ENCODE data around the gene PREB. TPM values are rescaled to one million over a fixed set of nuclear protein-coding genes. Genes with fewer than 3 reads are reported as not detected.

PREB gene
- polyA plus RNA-seq, 3 donors = 70.0 to 78.2 (median 71.7) TPM

DNA sequence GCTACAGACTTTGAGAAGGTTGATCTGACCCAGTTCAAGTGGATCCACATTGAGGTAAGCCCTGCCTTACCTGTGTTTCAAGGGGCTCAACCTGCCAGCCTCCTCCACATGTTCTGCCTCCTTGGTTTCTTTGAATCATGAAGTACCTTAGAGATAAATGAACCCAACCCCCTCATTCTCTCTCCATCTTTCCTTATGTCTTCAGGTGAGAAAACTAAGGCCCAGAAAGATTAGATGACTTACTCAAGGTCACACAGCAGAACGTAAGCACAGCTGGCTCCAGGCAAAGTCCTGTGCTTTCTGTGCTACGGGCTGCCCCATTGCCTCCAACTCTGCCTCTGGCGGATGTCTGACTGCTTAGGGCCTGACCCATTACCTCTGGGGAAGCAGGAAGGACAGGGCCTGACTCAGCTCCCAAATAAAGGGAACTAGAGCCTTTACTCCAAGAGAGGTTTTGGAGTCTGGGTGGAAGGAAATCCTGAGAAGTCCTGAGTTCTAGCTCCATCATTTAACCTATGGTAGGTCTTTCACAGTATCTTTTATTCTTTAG lies 37.6 kb downstream of the PREB start:
- peaks cover 21% of the 10 kb centered on the region for H3K4me1 Mint-ChIP-seq
- Histone ChIP-seq H3K4me2 (replicated peaks; ENCODE audit: extremely low read depth, low read length, poor library complexity, severe bottlenecking) (peak overlapping the region; percentile 87), H3K9me3 (replicated peaks in 1 of 2; ENCODE audit: control insufficient read depth in 1 of 2, insufficient read depth in 1 of 2, low read length in 2 of 2) (no peaks in the 10 kb centered on the region), H3K4me1 (ENCODE audit: control insufficient read depth in 1 of 2, insufficient read depth in 2 of 2, low read length in 2 of 2) (peaks cover 23 to 24% of the 10 kb centered on the region in 2 donors), H3K36me3 (replicated peaks in 1 of 2; ENCODE audit: control insufficient read depth in 1 of 2, insufficient read depth in 2 of 2, low read length in 2 of 2) (no peaks in the 10 kb centered on the region), H3K27ac (ENCODE audit: low read depth in 1 of 2, low read length in 2 of 2) (peak overlapping the region; percentile 21 to 77), H3K4me3 (replicated peaks in 1 of 3; ENCODE audit: low read depth in 2 of 3, low read length in 3 of 3) (peak overlapping the region in 1 of 3 experiments; percentile 78), H3K27me3 (ENCODE audit: control insufficient read depth in 2 of 2, insufficient read depth in 2 of 2, low read length in 2 of 2) (no peaks in the 10 kb centered on the region), H4K20me1 (ENCODE audit: insufficient read depth, low read length) (no peaks in the 10 kb centered on the region), H2AFZ (ENCODE audit: insufficient read depth, low read depth, low read length, poor library complexity, severe bottlenecking) (peak overlapping the region; percentile 97), H3K9ac (ENCODE audit: insufficient read depth, low read length, poor library complexity, severe bottlenecking) (no peak overlapping the region), H3K79me2 (ENCODE audit: insufficient read depth, low read length) (no peaks in the 10 kb centered on the region)
- intact Hi-C loops (cut with micrococcal nuclease) = loop anchor here (5.0 kb wide), 4 partner anchors 35 to 205 kb away; partner anchors contain the start of genes PREB (in 2 of the 2), ATRAID (in 1 of the 2), SLC5A6 (in 1 of the 2) and TRIM54 (in 1 of the 2)
- peaks cover 0 to under 1% of the 10 kb centered on the region in 2 donors for H3K36me3 Mint-ChIP-seq
- WGBS (ENCODE audit: insufficient coverage) = 0% methylated on average over 1 of the region's 3 CpGs
- peak overlapping the region; percentile 84 to 93 for H3K4me3 Mint-ChIP-seq
- DNase-seq = peak; percentile 51 to 76 (median 66)
- TF ChIP-seq, protein P1, sequence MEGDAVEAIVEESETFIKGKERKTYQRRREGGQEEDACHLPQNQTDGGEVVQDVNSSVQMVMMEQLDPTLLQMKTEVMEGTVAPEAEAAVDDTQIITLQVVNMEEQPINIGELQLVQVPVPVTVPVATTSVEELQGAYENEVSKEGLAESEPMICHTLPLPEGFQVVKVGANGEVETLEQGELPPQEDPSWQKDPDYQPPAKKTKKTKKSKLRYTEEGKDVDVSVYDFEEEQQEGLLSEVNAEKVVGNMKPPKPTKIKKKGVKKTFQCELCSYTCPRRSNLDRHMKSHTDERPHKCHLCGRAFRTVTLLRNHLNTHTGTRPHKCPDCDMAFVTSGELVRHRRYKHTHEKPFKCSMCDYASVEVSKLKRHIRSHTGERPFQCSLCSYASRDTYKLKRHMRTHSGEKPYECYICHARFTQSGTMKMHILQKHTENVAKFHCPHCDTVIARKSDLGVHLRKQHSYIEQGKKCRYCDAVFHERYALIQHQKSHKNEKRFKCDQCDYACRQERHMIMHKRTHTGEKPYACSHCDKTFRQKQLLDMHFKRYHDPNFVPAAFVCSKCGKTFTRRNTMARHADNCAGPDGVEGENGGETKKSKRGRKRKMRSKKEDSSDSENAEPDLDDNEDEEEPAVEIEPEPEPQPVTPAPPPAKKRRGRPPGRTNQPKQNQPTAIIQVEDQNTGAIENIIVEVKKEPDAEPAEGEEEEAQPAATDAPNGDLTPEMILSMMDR (IDR thresholded peaks at IDR 0.05) = no peak
- peak overlapping the region; percentile 80 to 96 (median 90) for H3K27ac Mint-ChIP-seq
- peaks cover 0 to 3% (median 3%) of the 10 kb centered on the region in 3 donors for H3K27me3 Mint-ChIP-seq (ENCODE audit: low read depth in 3 of 3)
- no peaks in the 10 kb centered on the region for H3K9me3 Mint-ChIP-seq

DNA sequence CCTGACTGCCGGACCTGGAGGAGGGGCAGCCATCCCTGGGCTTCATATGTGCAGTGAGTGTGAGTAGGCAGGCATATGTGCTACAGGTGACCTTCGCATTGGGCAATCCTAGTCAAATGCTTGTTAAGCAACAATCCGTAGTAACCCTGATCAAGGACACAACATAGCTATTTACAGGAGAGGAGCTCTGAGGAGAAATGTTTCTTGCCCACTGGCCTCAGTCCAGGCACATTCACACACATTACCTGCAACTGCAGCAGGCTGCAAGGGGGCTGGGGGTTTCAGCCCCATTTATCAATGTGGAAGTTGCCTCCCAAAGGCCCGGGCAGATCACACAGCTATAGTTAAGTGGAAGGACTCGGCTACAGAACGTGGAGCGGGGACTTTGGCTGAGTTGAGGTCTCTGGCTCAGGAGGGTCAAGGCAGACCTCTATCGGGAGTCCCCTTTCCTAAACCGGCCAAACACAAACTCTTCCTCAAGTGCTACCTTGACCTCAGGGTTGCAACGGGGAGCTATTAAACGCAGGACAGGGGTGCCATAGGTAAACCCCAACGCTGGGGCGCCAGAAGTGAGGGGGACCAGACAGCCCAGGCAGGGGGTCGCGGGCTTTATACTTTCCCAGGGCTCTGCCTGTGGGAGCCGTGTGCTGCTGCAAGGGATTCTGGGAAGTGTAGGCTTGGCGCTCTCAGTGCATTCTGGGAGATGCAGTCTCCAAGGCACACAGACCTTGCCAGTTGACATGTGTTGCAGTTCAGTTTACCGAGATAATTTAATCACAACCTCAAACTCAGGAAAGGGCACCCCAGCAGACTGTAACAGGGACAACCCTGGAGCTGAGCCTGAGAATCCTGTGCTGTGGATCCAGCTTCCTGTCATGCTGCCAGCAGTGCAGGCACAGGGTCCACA lies 38.4 kb downstream of the PREB start:
- Histone ChIP-seq H3K4me2 (replicated peaks; ENCODE audit: extremely low read depth, low read length, poor library complexity, severe bottlenecking) (peak overlapping the region; percentile 87), H3K27ac (ENCODE audit: low read depth in 1 of 2, low read length in 2 of 2) (peak overlapping the region; percentile 21 to 77), H4K20me1 (ENCODE audit: insufficient read depth, low read length) (no peaks in the 10 kb centered on the region), H2AFZ (ENCODE audit: insufficient read depth, low read depth, low read length, poor library complexity, severe bottlenecking) (peak overlapping the region; percentile 97), H3K27me3 (ENCODE audit: control insufficient read depth in 2 of 2, insufficient read depth in 2 of 2, low read length in 2 of 2) (no peaks in the 10 kb centered on the region), H3K4me1 (ENCODE audit: control insufficient read depth in 1 of 2, insufficient read depth in 2 of 2, low read length in 2 of 2) (peaks cover 23 to 24% of the 10 kb centered on the region in 2 donors), H3K4me3 (replicated peaks in 1 of 3; ENCODE audit: low read depth in 2 of 3, low read length in 3 of 3) (peak overlapping the region; percentile 44 to 78 (median 48)), H3K9me3 (replicated peaks in 1 of 2; ENCODE audit: control insufficient read depth in 1 of 2, insufficient read depth in 1 of 2, low read length in 2 of 2) (no peaks in the 10 kb centered on the region), H3K9ac (ENCODE audit: insufficient read depth, low read length, poor library complexity, severe bottlenecking) (no peak overlapping the region), H3K36me3 (replicated peaks in 1 of 2; ENCODE audit: control insufficient read depth in 1 of 2, insufficient read depth in 2 of 2, low read length in 2 of 2) (no peaks in the 10 kb centered on the region), H3K79me2 (ENCODE audit: insufficient read depth, low read length) (no peaks in the 10 kb centered on the region)
- peak; percentile 48 to 65 (median 55) for DNase-seq
- H3K27ac Mint-ChIP-seq = peak overlapping the region; percentile 80 to 96 (median 90)
- no peaks in the 10 kb centered on the region for H3K9me3 Mint-ChIP-seq
- TF ChIP-seq, protein P1 (IDR thresholded peaks at IDR 0.05) = no peak
- H3K4me3 Mint-ChIP-seq = peak overlapping the region; percentile 84 to 93
- peaks cover 0 to 3% (median 3%) of the 10 kb centered on the region in 3 donors for H3K27me3 Mint-ChIP-seq (ENCODE audit: low read depth in 3 of 3)
- intact Hi-C loops (cut with micrococcal nuclease) = loop anchor here (5.0 kb wide), 4 partner anchors 36 to 206 kb away; partner anchors contain the start of genes PREB (in 2 of the 2), ATRAID (in 1 of the 2), SLC5A6 (in 1 of the 2) and TRIM54 (in 1 of the 2)
- 54% methylated on average over 4 of the region's 18 CpGs for WGBS (ENCODE audit: insufficient coverage)
- peaks cover 21% of the 10 kb centered on the region for H3K4me1 Mint-ChIP-seq
- H3K36me3 Mint-ChIP-seq = peaks cover 0 to 3% of the 10 kb centered on the region in 2 donors

Measured in CD14-positive monocyte (primary cell).